GM04503 (cell line): ENCODE results near the gene RNF220.

Experiments
- DNase-seq: peaks from one replicate; pipeline ENCODE4 v3.0.0-alpha.2; 2012; ENCODE audit warnings: low read depth

The RNF220 gene

GRCh38 chr1:44611419-44611818 lies 206.4 kb downstream of the RNF220 start:
- DNase-seq: no peak

GRCh38 chr1:44611866-44612265 lies 206.8 kb downstream of the RNF220 start:
- DNase-seq: no peak

- DNase-seq: no peak
Observed at GRCh38 chr1:44613941-44614340, 208.9 kb downstream of the RNF220 start.

DNA sequence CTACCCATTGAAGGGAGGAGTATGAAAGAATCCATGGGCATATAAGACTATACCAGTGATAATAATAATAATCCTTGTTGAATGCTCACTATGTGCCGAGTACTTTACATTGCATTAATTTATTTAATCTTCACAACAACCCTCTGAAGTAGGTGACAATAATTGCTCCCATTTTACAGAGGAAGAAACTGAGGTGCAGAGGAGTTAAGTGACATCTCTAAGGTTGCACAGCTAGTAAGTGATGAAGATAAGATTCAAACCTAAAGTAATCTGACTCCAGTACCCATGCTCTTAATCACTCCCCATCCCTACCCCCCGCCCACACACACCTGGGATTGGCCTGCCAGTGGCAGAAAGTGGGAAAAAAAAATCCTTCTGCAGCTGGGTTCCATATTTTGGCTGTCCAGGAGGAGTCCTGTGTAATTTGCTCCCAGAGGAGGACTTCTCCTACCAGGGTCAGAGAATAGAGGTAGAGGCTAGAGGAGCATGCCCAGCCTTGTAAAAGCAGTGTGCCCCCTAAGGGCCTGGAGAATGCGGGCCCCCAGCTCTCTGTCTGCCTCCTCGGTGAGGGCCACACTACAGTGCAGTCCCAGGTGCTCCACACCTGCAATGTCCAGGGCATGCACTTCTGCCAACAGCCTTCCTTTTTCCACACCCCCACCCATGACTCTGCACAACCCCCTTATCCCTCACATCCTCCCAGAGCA lies 211.4 kb downstream of the RNF220 start:
- DNase-seq: no peak

DNA sequence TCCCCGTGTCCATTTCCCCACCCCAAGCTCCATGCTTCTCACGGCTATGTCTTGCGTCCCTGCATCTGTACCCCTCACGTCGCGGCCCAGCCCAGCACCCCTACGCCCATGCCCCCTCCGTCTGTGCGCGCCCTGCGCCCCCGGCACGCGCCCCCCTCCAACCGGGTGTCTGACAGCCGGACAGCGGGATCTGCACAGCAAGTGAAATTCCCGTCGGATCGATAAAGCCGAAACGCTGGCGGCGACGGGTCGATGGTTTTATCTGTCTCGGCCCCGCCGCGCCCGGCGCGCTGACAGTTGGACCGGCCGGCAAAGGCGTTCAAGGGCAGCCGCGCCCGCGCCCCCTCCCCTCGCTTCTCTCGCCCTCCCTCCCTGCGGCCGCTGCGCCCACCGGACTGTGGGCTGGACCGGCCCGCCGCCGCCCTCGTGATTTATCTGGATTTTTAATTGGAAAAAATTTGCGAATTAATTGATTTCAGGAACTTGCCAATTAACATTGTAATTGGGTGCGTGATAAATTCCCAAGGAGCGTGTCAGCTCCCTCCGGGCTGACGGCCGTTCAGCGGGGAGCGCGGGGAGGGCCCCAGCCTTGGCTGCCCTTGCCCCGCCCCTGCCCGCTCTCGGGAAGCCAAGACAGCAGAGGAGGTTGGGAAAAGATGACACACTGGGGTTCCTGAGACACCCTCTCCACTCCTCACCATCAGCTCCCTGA lies 212.1 kb downstream of the RNF220 start:
- DNase-seq: no peak

GRCh38 chr1:44617703-44618029 lies 212.6 kb downstream of the RNF220 start:
- DNase-seq: no peak

GRCh38 chr1:44619261-44619900 lies 214.3 kb downstream of the RNF220 start:
- no peak for DNase-seq

GRCh38 chr1:44620072-44620471 lies 215.0 kb downstream of the RNF220 start:
- no peak for DNase-seq

- no peak for DNase-seq
Observed at GRCh38 chr1:44621841-44622286, 216.8 kb downstream of the RNF220 start.

- no peak for DNase-seq
Observed at GRCh38 chr1:44624268-44624901, 219.3 kb downstream of the RNF220 start.

DNA sequence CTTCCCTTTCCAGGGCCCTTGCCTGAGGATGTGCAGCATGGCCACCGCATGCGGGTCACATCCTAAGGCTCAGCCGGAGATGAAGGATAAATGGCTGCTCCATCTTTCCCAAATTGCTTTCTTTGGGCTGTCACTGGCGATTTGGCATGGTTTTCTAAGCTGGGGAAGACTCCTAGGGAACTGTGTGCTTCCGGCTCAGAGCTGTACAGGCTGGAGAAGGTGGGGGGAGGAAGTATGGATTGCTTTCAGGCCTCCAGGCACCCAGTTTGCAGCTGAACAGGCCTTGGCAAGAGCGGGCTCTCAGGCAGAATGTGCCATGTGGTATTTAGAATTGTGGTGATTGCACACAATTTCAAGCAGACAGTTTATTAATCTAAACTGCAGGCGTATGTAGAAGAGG lies 220.3 kb downstream of the RNF220 start:
- no peak for DNase-seq

DNA sequence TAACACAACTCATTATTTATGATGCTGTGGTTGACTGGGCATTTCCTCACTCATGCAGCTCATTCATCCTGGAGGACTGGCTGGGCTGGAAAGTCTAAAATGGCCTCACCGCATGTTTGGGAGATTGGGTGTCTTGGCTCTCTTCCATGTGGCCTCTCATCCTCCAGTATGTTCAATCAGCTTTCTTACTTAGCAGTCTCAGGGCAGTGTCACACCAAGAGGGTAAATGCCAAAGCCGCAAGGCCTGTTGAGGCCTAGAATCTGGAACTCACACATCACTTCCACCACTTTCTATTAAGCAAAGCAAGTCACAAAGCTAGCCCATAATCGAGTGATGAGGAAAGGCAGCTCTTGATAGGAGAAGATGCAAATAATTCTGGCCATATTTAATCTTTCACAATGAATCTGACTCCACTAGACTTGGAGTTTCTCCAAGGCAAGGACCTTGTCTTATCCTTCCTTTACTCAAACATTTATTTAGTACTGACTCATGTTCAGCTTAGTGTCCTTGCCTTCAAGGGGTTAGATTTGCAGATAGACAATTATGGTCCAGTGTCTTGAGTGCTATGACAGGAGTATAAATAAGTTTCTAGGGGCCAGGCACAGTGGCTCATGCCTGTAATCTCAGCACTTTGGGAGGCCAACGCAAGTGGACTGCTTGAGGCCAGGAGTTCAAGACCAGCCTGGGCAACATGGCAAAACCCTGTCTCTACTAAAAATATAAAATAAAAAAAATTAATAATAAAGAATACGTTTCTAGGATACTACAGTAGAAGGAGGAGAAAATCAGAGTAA lies 224.1 kb downstream of the RNF220 start:
- DNase-seq: peak; percentile 96

DNA sequence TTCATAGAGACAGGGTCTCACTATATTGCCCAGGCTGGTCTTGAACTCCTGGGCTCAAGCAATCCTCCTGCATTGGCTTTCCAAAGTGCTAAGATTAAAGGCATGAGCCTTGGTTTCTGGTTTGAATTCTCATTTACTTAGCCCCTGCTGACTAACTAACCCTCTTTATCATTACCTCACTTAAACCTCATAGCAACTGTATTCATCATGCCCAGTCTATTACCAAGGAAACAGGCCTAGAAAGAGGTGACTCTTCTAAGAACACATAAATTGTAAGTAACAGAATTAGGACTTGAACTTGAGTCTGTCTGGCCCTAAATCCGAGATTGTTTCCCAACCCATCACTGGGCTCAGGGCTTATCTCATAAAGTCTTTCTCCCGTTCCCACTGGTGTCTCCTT lies 225.1 kb downstream of the RNF220 start:
- DNase-seq: peak; percentile 51

GRCh38 chr1:44631333-44631646 lies 226.2 kb downstream of the RNF220 start:
- DNase-seq: no peak

- DNase-seq: no peak
Observed at GRCh38 chr1:44631647-44632539, 226.8 kb downstream of the RNF220 start.

- no peak for DNase-seq
Observed at GRCh38 chr1:44632598-44632997, 227.5 kb downstream of the RNF220 start.

DNA sequence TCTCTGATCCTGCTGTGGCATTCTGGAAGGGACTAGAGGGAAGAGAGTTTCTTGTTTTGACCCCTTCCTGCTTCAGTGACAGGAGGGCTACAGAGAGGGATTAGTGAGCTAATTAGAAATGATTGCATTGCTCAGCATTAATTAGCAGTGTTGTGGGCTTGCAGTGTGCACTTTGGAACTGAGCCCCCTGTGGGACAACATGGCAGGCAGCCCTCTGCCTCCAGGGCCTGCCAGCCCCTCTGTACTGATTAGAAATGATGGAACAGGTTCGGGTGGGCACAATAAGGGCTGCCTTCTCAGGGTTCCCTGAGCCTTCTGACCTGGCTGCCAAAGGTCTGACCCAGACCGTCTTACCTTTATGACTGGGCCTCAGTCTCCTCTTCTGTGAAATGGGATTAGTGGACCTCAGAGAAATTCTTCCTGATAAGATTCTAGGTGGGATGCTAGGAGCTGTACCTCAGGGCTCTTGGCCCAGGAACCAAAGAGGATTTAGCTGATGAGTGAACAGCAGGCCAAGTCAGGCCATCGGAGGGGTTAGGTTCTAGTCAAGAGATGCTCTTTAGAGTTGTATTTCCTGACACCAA lies 229.6 kb downstream of the RNF220 start:
- no peak for DNase-seq

DNA sequence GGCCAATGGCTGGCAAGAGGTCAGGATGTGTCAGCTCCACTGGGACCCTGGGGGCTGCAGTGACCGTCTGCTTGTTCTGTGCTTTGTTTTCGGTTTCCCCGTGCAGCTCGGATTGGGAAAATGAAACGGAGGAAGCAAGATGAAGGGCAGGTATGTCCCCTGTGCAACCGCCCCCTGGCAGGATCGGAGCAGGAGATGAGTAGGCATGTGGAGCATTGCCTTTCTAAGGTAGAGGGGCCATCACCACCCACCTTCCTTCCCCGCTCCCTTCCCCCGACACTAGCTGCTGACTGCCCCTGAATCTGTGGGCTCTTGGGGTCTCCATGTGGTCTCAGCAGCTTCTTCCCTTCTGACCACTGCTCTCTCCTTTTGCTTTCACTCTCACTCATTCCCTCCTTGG lies 230.4 kb downstream of the RNF220 start:
- DNase-seq: no peak

DNA sequence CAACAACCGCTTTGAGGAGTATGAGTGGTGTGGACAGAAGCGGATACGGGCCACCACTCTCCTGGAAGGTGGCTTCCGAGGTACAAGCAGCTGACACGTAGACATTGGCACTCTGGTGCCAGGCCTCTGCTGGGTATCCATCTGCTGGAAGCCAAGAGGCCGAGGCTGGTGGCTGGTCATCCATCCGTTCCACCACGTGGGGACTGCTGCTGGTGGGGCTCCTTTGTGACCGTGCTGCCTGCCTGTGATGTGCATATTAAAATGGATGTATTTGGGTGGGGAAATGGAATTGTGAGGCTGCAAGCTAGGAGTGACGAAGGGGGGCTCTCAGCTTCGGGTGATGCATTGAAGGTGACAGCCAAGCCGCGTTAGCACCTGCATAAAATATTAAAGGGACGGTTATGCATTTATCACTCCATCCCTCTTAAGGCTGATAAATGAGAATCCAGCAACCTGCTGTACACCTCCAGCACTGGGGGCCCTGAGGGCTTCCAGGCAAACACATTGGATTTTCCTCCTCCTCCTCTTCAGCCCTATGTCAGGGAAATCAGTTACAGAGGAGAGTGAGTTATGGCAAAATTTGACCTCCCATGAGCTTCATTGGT lies 231.1 kb downstream of the RNF220 start:
- no peak for DNase-seq
